NCI-H1436 (cell line): ENCODE data around the gene POC1B.

Source experiments
- DNase-seq: peaks from one replicate; lab custom pipeline; 2025; lab: John Stamatoyannopoulos, UW

POC1B gene

GRCh38 chr12:89421092-89421835, 104.6 kb downstream of the POC1B start:
- no peak for DNase-seq

GRCh38 chr12:89418228-89418910, 107.5 kb downstream of the POC1B start:
- DNase-seq: no peak

GRCh38 chr12:89417246-89417977, 108.4 kb downstream of the POC1B start:
- DNase-seq: no peak

GRCh38 chr12:89416049-89416792, 109.6 kb downstream of the POC1B start:
- no peak for DNase-seq

GRCh38 chr12:89414851-89415250, 111.0 kb downstream of the POC1B start:
- DNase-seq: no peak

GRCh38 chr12:89414322-89414721, 111.5 kb downstream of the POC1B start:
- no peak for DNase-seq

GRCh38 chr12:89413234-89413633, 112.6 kb downstream of the POC1B start:
- DNase-seq: no peak

- no peak for DNase-seq
Observed at GRCh38 chr12:89412665-89413064, 113.2 kb downstream of the POC1B start.

- no peak for DNase-seq
Observed at GRCh38 chr12:89411846-89412245, 114.0 kb downstream of the POC1B start.

- DNase-seq: no peak
Observed at GRCh38 chr12:89411234-89411633, 114.6 kb downstream of the POC1B start.

GRCh38 chr12:89405626-89406345, 120.1 kb downstream of the POC1B start:
- DNase-seq: no peak

GRCh38 chr12:89401433-89402058, 124.3 kb downstream of the POC1B start:
- no peak for DNase-seq

- DNase-seq: no peak
Observed at GRCh38 chr12:89400415-89400814, 125.4 kb downstream of the POC1B start.

GRCh38 chr12:89395712-89396111, 130.1 kb downstream of the POC1B start:
- no peak for DNase-seq

GRCh38 chr12:89393551-89394121, 132.2 kb downstream of the POC1B start:
- DNase-seq: no peak

- no peak for DNase-seq
Observed at GRCh38 chr12:89392391-89392790, 133.5 kb downstream of the POC1B start.

GRCh38 chr12:89391726-89392336, 134.0 kb downstream of the POC1B start:
- DNase-seq: no peak

- DNase-seq: no peak
Observed at GRCh38 chr12:89390802-89391673, 134.8 kb downstream of the POC1B start.
